ENCODE measurements around the gene THSD4. TPM values are rescaled to one million over a fixed set of nuclear protein-coding genes. Genes with fewer than 3 reads are reported as not detected.

Gene THSD4
- total and polyA plus RNA-seq, 2 of the 4 experiments (the other 2 are of a cell fraction): 25.5 to 31.1 TPM

DNA sequence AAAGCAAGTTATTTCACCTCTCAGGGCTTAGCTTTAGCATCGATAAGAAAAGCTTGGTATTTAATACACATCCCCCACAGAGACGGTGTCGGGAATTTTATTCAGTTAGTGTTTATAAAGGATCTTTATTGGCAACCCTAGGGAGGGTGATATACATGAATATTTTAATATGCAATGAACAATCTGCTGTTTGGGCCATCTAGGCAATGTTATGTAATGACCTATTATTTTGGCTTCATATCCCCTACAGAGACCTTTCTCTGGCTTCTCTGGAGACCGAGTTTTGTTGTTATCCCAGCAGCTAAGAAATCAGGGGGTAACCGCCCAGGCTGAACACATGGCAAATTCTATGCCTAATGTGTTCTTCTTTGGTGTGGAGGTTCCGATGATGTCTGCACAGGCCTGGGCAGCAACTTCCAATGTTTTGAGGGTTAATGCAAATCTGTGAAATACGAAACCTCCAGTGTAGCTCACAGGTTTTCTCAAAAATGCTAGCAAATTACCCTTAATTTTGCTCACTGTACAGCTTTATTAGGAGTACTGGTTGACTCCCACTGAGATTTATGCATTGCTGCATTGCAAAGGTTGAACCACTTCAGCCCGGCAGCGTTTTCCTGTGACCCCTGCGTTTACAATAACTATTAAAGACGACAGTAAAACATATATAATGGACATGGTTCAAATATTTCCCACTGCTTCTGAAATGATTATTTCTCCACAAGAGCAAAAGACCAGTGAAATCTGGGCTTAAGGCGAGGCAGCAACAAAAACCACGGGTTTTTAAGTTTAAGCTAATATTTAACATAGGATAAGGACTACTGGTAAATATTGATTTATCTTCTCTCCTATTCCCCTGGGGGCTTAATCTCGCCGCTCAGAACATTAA lies 396.8 kb downstream of the THSD4 start:
- Histone ChIP-seq H3K9me3 (ENCODE audit: control insufficient read depth, insufficient read depth, low read length) (no peaks in the 10 kb centered on the region), H2AFZ (replicated peaks; ENCODE audit: low read length, poor library complexity) (no peak overlapping the region), H2BK120ac (ENCODE audit: low read depth, low read length) (no peak overlapping the region), H4K5ac (ENCODE audit: low read depth, low read length) (no peak overlapping the region), H3K36me3 (ENCODE audit: control insufficient read depth, insufficient read depth, low read length) (no peaks in the 10 kb centered on the region; the same call in 1 of the 2 replicates), H2BK5ac (ENCODE audit: low read depth, low read length, poor library complexity, severe bottlenecking) (no peak overlapping the region), H3K23ac (ENCODE audit: low read depth, low read length) (no peak overlapping the region), H3K4me2 (ENCODE audit: low read depth, low read length) (no peak overlapping the region), H4K8ac (ENCODE audit: low read depth in 2 of 2, low read length in 2 of 2) (no peak overlapping the region), H3K9ac (ENCODE audit: low read depth, low read length) (no peak overlapping the region), H3K9me1 (ENCODE audit: insufficient read depth, low read length) (peaks cover 3% of the 10 kb centered on the region; the same call in 1 of the 2 replicates), H3K4me3 (ENCODE audit: insufficient read depth, low read depth, low read length) (no peak overlapping the region), H4K20me1 (ENCODE audit: insufficient read depth, low read length) (peaks cover 17% of the 10 kb centered on the region; the same call in 1 of the 2 replicates), H2AK9ac (replicated peaks; ENCODE audit: low read depth, low read length, poor library complexity) (no peak overlapping the region), H2BK20ac (ENCODE audit: low read depth, low read length) (no peak overlapping the region), H3K27ac (ENCODE audit: insufficient read depth, low read length) (no peak overlapping the region), H2BK15ac (ENCODE audit: low read depth, low read length) (no peak overlapping the region), H3K56ac (ENCODE audit: extremely low read depth, insufficient read depth, low read length) (no peak overlapping the region), H3K27me3 (ENCODE audit: control insufficient read depth, insufficient read depth, low read length) (no peaks in the 10 kb centered on the region), H3K4ac (ENCODE audit: low read depth, low read length) (no peak overlapping the region), H4K91ac (ENCODE audit: insufficient read depth, low read depth, low read length) (no peak overlapping the region), H3K4me1 (ENCODE audit: control insufficient read depth, insufficient read depth, low read length) (0 out of 2 replicates have a peak, but pooled peaks cover 4% of the 10 kb centered on the region), H3K14ac (replicated peaks; ENCODE audit: low read depth, low read length) (no peak overlapping the region), H3K18ac (ENCODE audit: low read depth, low read length) (no peak overlapping the region), H3K79me1 (ENCODE audit: low read depth in 1 of 2, low read length in 2 of 2) (peaks cover 3 to 8% of the 10 kb centered on the region in 2 experiments; a peak in 3 of 4 replicates), H2AK5ac (ENCODE audit: low read depth, low read length) (no peak overlapping the region)
- ChIA-PET POLR2A (ENCODE audit: unreplicated experiment) (no interaction called here), CTCF (no interaction called here)
- peak; percentile 27 for ATAC-seq (ENCODE audit: low read depth)
- dilution Hi-C loops (cut with HindIII; ENCODE audit: low sequenced_read_pairs, unreplicated experiment) (no loop called here), in situ Hi-C loops (cut with MboI; ENCODE audit: low sequenced_read_pairs) (no loop called here), intact Hi-C loops (cut with micrococcal nuclease) (no loop called here)
- no TSS peak for BruUV-seq (replicated peaks)
- TF ChIP-seq MXI1 (IDR thresholded peaks at IDR 0.05; ENCODE audit: borderline replicate concordance, low read depth, low read length) (no peak), FOS (IDR thresholded peaks at IDR 0.05; ENCODE audit: low read depth, low read length) (no peak), MAFK (IDR thresholded peaks at IDR 0.05; ENCODE audit: low read depth, low read length) (no peak), POLR2A (IDR thresholded peaks at IDR 0.05; ENCODE audit: low read depth, low read length) (no peak), CHD1 (IDR thresholded peaks at IDR 0.05; ENCODE audit: low read depth, low read length) (no peak), RAD21 (IDR thresholded peaks at IDR 0.05; ENCODE audit: low read length) (no peak), CEBPB (IDR thresholded peaks at IDR 0.05; ENCODE audit: low read depth, low read length) (no peak), SMC3 (IDR thresholded peaks at IDR 0.05; ENCODE audit: low read depth, low read length) (no peak), MAZ (IDR thresholded peaks at IDR 0.05; ENCODE audit: borderline replicate concordance, low read depth, low read length) (no peak), NFE2L2 (IDR thresholded peaks at IDR 0.05; ENCODE audit: low read depth, low read length) (no peak), BHLHE40 (IDR thresholded peaks at IDR 0.05; ENCODE audit: low read depth, low read length) (no peak), RCOR1 (IDR thresholded peaks at IDR 0.05; ENCODE audit: insufficient replicate concordance, low read length) (no peak)
- WGBS, 2 experiments (ENCODE audit: extremely low coverage in 2 of 2, insufficient read length in 1 of 2): no CpG with 5 or more reads among the region's 15 CpGs
- DNase-seq: no peak

All from IMR-90 (cell line).